Putamen (tissue), 1 donor: ENCODE data around the gene AIRE.
"Not testable (repeated sequence)": the region's sequence is repeated elsewhere in the genome, so short reads cannot be mapped to it uniquely, and the experiment has no call there.

Experiments used
- DNase-seq: peaks from one replicate; pipeline ENCODE4 v3.0.0-alpha.2; 2016; ENCODE audit warnings: low spot score

The AIRE gene

GRCh38 chr21:44267655-44268142, 18.0 kb upstream of the AIRE start:
- no peak for DNase-seq

DNA sequence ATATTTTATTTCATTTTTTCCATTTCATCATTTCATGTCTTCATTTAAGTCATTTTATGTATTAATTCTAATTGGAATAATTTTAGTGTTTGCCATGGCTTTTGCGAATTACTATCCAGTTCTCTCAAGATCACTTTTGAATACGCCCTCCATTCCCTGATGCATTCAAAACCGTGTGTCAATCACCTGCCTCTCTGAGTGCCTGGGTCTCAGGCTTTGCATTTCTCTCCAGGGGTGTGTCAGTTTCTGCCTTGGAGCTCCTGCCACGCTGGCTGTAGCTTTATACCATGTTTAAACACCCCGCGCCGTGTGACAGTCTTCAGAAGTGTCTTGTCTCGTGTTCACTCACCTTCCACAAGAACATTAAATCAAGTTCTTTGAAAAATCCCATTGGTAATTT, 16.6 kb upstream of the AIRE start:
- no peak for DNase-seq

- no peak for DNase-seq
Observed at GRCh38 chr21:44271558-44272283, 14.0 kb upstream of the AIRE start.

DNA sequence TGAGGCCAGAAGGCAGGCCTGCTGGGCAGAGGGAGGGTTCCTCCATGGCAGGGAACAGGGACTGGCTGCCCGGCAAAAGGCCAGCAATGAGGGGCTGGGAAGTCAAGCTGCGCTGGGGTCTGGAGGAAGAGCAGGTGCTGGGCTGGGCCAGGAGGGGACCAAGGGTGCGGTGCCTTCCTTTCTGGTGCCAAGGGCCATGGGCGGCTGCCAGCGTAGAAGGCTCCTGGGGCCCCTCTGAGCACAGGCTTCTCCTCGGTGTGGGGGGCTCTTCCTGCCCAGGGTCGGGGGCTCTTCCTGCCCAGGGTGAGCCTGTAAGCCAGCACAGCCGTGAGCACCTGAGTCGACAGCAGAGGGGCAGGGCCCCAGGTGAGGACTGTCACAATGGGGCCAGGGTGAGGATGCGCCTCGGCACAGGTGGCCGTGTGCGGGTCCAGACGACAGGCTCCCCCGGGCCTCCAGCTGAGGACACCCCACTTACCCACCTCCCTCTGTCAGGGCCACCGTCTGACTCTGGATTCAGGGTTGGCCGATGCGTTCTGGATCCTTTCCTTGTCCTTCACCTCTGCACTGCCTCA, 13.3 kb upstream of the AIRE start:
- DNase-seq: no peak

- DNase-seq: no peak
Observed at GRCh38 chr21:44273046-44273445, 12.6 kb upstream of the AIRE start.

GRCh38 chr21:44275041-44275440, 10.6 kb upstream of the AIRE start:
- no peak for DNase-seq

DNA sequence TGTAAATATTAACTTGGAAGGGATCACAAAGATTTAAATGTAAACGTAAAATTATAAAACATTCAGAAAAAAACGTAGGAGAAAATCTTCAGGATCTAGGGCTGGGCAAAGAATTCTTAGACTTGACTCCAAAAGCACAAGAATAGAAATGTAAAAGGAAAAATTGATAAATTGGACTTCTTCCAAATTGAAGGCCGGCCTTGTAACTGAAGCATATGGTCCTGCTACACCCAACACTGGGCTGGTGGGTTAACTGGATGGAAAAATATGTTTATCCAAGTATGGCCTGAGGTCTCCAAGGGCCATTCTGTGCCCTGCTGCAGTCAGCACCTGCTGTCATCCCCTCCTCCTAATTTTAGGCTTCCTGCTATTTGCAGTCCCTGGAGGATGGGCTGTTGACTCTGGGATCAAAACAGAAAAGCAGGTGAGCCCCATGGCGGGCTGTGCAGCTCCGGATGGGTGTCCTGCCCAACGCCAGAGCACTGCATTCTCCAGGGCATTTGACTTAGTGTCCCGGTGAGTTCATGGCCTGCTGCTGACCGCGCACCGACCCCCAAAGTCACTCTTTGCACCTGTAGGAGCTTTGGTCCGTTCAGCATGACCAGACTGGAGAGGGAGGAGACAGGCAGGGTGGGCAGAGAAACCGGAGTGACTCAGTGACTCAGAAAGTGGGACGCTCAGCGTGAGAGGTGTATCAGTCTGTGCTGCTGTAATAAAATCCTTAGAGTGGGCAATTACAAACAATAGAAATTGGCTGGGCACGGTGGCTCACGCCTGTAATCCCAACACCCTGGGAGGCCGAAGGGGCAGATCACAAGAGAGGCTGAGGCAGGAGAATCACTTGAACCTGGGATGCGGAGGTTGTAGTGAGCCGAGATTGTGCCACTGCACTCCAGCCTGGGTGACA, 6.1 kb upstream of the AIRE start:
- DNase-seq: no peak

DNA sequence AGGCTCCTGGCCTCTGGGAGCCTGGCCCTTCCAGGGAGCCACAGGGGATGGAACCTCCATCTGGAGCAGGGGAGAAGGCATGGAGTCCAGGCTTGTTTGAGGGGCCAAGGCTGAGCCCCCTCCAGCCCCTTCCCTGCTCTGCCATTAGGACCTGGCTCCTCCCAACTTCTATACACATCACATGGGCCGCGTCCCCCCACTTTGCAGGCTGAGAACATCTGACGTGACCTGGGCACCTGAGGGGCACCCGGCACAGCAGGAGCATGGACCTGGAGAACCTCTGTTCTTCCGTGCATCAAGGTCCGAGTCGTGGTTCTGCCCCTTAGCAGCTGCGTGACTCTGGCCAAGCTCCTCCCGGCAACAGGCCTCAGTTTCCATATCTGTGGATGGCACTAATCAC, 3.9 kb upstream of the AIRE start:
- DNase-seq: no peak

DNA sequence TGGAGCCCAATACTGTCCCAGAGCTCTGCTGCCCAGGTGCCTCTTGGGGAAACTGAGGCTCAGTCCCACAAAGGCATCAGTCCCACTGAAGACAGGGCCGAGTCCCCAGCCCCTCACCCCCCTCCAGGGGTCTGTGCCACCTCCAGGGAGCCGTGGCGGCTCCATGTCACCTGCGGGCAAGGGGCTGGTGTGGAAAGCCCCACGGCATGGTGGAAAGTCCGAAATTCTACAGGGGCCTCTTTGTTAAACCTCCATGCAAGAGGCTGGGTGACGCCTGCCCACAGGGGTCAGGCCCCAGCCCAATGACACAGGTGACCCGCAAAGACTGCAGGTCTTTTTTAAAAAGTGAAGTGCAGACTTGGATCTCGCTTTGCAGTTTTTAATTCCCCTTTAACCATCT, 3.3 kb upstream of the AIRE start:
- no peak for DNase-seq

GRCh38 chr21:44283211-44283785, 2.4 kb upstream of the AIRE start:
- not testable (repeated sequence) for DNase-seq

DNA sequence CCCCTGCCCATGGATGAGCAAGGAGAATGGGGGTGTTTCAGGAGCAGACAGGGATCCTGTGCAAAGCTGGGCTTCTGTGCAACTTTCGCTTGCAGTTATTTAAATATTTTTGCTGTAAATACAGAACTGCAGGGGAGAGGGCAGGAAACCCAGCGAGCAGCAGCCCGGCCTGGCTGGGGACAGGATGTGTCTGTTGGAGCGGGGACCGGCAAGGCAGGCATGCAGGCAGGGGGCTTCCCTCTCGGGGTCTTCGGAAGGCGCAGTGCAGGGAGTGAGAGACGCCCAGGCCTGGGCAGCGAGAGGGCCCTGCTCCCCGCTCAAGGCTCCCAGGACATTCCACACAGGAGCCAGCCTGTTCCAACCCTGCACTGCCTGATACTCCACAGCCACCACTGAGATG, 1.7 kb upstream of the AIRE start:
- DNase-seq: no peak

- DNase-seq: no peak
Observed at GRCh38 chr21:44286086-44286715, 525 bp downstream of the AIRE start.

GRCh38 chr21:44286716-44287632, 1.3 kb downstream of the AIRE start:
- no peak for DNase-seq

DNA sequence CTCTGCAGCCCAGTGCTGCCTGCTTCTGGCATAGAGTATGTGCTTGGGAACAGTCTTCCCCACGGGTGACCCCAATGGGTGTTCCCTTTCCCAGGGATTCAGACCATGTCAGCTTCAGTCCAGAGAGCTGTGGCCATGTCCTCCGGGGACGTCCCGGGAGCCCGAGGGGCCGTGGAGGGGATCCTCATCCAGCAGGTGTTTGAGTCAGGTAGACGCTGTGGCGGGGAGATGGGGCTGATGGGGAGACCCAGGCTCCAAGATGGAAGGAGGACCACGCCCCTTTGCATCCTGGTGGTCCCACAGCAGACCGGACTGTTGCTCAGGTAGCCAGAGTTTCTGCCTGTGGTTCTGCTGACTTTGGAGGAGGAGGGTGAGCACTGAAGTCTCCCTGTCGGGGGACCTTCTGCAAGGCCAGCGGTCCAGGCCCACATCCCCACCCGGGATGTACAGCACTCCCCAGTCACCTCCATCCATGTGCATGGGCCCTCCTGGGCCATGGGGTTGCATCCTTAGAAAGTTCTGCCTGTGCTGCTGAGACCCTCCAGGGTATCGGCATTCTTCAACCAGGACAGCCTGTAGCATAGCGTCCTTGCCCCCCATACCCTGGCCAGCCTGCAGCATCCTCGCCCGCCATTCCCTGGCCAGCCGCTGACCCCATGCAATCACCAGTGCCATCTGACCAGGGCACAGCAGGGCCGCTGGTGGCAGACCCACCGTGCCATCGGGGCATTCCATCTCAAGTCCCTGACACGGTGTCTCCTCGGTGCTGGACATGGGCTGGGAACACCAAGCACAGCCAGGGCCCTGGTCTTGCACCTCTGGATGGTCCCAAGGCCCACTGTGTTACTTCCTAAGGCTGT, 2.8 kb downstream of the AIRE start:
- no peak for DNase-seq

- DNase-seq: no peak
Observed at GRCh38 chr21:44289381-44290010, 3.8 kb downstream of the AIRE start.

DNA sequence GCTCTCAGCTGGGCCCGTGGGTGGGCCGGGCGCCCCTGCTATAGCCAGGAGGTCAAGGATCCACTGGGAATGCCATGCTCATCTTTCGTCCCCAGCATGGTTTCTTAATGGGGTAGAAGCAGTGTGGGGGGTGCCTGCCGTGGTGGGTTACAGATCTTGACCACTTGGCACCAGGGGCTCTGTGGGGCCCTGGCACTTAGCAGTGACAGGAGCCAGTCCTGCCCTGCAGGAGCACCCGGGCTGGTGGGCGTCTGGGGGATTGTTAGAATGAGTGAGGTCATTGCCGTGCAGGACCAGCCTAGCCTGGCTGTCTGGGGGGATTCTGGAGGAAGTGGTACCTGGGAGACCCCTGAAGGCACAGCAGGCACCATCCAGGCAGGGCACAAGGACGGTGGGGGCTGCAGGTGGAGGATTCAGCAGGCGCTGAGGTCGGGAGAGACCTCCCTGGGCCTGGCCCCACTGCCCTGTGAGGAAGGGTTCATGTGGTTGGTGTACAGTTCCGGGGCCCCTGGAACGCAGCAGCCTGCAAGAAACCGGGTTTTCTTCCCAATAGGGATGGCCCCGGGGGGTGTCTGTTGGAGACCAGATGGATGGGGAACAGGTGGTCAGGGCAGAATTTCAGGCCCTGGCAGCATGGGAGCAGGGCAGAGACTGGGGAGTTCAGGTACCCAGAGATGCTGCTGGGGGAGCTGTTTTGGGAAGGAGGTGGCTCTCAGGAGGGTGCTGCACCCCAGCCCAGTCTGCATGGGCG, 4.8 kb downstream of the AIRE start:
- no peak for DNase-seq

DNA sequence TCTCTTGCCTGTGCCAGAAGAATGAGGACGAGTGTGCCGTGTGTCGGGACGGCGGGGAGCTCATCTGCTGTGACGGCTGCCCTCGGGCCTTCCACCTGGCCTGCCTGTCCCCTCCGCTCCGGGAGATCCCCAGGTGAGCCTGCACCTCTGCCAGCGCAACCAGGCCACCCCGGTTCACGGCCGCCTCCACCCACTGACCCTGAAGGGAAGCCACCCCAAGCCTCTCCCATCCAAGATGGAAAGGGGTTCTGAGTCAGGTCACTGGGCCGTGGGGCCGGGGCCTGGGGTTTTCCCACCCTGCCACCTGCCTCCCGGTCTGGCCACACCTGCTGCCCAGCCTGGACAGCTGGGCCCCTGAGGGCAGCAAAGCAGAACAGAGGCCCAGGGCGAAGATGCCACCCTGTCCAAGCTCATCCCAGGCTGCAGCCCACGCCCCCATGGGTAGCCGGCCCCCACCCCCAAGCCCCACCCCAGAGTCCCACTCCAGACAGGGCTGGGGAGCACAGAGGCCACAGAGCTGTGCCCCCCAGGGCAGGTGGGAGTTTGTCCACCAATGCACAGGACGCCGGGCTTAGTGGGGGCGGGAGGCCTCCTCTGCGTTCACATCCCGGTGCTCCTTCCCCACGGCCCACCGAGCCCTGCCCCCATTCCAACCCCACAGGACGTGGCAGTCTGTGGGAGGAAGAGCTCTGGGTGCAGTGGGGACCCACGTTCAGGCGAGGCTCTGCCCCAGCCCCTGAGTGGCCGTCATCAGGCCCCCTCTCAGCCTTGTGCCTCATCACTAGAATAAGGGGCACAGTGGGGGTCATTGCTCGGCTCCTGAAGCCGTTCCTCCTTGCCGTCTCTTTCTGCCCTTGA, 5.6 kb downstream of the AIRE start:
- no peak for DNase-seq
